ENCODE measurements around the gene RO60.

Gene RO60

GRCh38 chr1:193058529-193059281, 707 bp upstream of the RO60 start:
- TF ChIP-seq CTCF (IDR thresholded peaks at IDR 0.05; ENCODE audit: insufficient read depth, low read length, poor library complexity, severe bottlenecking) = no peak
- DNase-seq (ENCODE audit: extremely low read depth, insufficient read length) = peak; percentile 75
- Histone ChIP-seq H3K4me3 (replicated peaks; ENCODE audit: low read depth, low read length) (peak overlapping the region; percentile 98), H3K36me3 (ENCODE audit: control insufficient read depth, insufficient read depth, low read length) (no peaks in the 10 kb centered on the region; the same call in none of the 2 replicates), H3K27me3 (replicated peaks; ENCODE audit: control insufficient read depth, insufficient read depth, low read length) (no peaks in the 10 kb centered on the region)

- Histone ChIP-seq H3K27me3 (replicated peaks; ENCODE audit: control insufficient read depth, insufficient read depth, low read length) (no peaks in the 10 kb centered on the region), H3K36me3 (ENCODE audit: control insufficient read depth, insufficient read depth, low read length) (no peaks in the 10 kb centered on the region; the same call in none of the 2 replicates), H3K4me3 (replicated peaks; ENCODE audit: low read depth, low read length) (peak overlapping the region; percentile 98)
- DNase-seq (ENCODE audit: extremely low read depth, insufficient read length) = no peak
- TF ChIP-seq CTCF (IDR thresholded peaks at IDR 0.05; ENCODE audit: insufficient read depth, low read length, poor library complexity, severe bottlenecking) = no peak
Measured at GRCh38 chr1:193060115-193060403, 647 bp downstream of the RO60 start.

- no peak for TF ChIP-seq CTCF (IDR thresholded peaks at IDR 0.05; ENCODE audit: insufficient read depth, low read length, poor library complexity, severe bottlenecking)
- no peaks in the 10 kb centered on the region; the same call in none of the 2 replicates for H3K36me3 ChIP-seq (ENCODE audit: control insufficient read depth, insufficient read depth, low read length)
- no peak for DNase-seq (ENCODE audit: extremely low read depth, insufficient read length)
- H3K4me3 ChIP-seq (replicated peaks; ENCODE audit: low read depth, low read length) = peak overlapping the region; percentile 98
- no peaks in the 10 kb centered on the region for H3K27me3 ChIP-seq (replicated peaks; ENCODE audit: control insufficient read depth, insufficient read depth, low read length)
Measured at GRCh38 chr1:193060406-193060805, 994 bp downstream of the RO60 start.

GRCh38 chr1:193060938-193061337, 1.5 kb downstream of the RO60 start:
- no peak for DNase-seq (ENCODE audit: extremely low read depth, insufficient read length)
- no peak for TF ChIP-seq CTCF (IDR thresholded peaks at IDR 0.05; ENCODE audit: insufficient read depth, low read length, poor library complexity, severe bottlenecking)
- Histone ChIP-seq H3K4me3 (replicated peaks; ENCODE audit: low read depth, low read length) (peak overlapping the region; percentile 98), H3K36me3 (ENCODE audit: control insufficient read depth, insufficient read depth, low read length) (no peaks in the 10 kb centered on the region; the same call in none of the 2 replicates), H3K27me3 (replicated peaks; ENCODE audit: control insufficient read depth, insufficient read depth, low read length) (no peaks in the 10 kb centered on the region)

- TF ChIP-seq CTCF (IDR thresholded peaks at IDR 0.05; ENCODE audit: insufficient read depth, low read length, poor library complexity, severe bottlenecking) = no peak
- H3K4me3 ChIP-seq (replicated peaks; ENCODE audit: low read depth, low read length) = no peak overlapping the region
- DNase-seq (ENCODE audit: extremely low read depth, insufficient read length) = no peak
- H3K27me3 ChIP-seq (replicated peaks; ENCODE audit: control insufficient read depth, insufficient read depth, low read length) = no peaks in the 10 kb centered on the region
- H3K36me3 ChIP-seq (ENCODE audit: control insufficient read depth, insufficient read depth, low read length) = no peaks in the 10 kb centered on the region; the same call in none of the 2 replicates
Measured at GRCh38 chr1:193062698-193063463, 3.5 kb downstream of the RO60 start.
